Measurements from ENCODE around the gene DYNC1H1. TPM values are rescaled to one million over a fixed set of nuclear protein-coding genes. Genes with fewer than 3 reads are reported as not detected.

The DYNC1H1 gene
- total RNA-seq, 4 donors from 2014 or later, result 486 to 737 (median 718) TPM

GRCh38 chr14:101972126-101972866 lies 7.9 kb downstream of the DYNC1H1 start:
- H3K27ac ChIP-seq, result peak overlapping the region; percentile 64 to 85 (median 80)
- H3K9me3 ChIP-seq, result no peaks in the 10 kb centered on the region
- peak overlapping the region in 3 of 4 donors; percentile 0 to 46 (median 5) for H3K4me3 ChIP-seq
- DNase-seq (peak; percentile 90 to 92), ATAC-seq (peak; percentile 100)
- TF ChIP-seq, protein P1, sequence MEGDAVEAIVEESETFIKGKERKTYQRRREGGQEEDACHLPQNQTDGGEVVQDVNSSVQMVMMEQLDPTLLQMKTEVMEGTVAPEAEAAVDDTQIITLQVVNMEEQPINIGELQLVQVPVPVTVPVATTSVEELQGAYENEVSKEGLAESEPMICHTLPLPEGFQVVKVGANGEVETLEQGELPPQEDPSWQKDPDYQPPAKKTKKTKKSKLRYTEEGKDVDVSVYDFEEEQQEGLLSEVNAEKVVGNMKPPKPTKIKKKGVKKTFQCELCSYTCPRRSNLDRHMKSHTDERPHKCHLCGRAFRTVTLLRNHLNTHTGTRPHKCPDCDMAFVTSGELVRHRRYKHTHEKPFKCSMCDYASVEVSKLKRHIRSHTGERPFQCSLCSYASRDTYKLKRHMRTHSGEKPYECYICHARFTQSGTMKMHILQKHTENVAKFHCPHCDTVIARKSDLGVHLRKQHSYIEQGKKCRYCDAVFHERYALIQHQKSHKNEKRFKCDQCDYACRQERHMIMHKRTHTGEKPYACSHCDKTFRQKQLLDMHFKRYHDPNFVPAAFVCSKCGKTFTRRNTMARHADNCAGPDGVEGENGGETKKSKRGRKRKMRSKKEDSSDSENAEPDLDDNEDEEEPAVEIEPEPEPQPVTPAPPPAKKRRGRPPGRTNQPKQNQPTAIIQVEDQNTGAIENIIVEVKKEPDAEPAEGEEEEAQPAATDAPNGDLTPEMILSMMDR (IDR thresholded peaks at IDR 0.05 in 4 of 5, conservative IDR thresholded peaks at IDR 0.05 in 1 of 5), result no peak
- TF ChIP-seq POLR2A (IDR thresholded peaks at IDR 0.05), result peak in 1 of 2 donors; percentile 23
- intact Hi-C loops (cut with DNase I; ENCODE audit: low total_unique reads) (loop anchor here (1.0 kb wide), 1 partner anchor 8 kb away; no protein-coding TSS in a partner anchor), in situ Hi-C loops (cut with MboI; ENCODE audit: low sequenced_read_pairs in 4 of 4) (loop anchor here in 1 of 4 donors (25.0 kb wide), 1 partner anchor 210 kb away; the partner anchor contains the start of gene PPP2R5C)
- H3K36me3 ChIP-seq, result peaks cover 0 to 16% of the 10 kb centered on the region in 2 donors
- no peaks in the 10 kb centered on the region for H3K27me3 ChIP-seq
- H3K4me1 ChIP-seq, result peaks cover 45 to 48% of the 10 kb centered on the region in 2 donors

DNA sequence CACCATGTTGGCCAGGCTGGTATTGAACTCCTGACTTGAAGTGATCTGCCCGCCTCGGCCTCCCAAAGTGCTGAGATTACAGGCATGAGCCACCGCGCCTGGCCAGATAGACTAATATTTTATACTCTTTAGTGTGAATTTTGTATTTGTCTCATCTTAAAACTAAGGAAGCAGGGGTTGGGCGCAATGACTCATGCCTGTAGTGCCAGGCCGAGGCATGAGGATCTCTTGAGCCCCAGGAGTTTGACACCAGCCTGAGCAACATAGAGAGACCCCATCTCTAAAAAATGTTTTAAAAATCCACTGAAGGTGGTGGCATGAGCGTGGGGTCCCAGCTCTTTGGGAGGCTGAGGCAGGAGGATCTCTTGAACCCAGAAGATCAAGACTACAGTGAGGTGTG lies 9.0 kb downstream of the DYNC1H1 start:
- intact Hi-C loops (cut with DNase I; ENCODE audit: low total_unique reads) (no loop called here), in situ Hi-C loops (cut with MboI; ENCODE audit: low sequenced_read_pairs in 4 of 4) (loop anchor here in 1 of 4 donors (25.0 kb wide), 1 partner anchor 211 kb away; the partner anchor contains the start of gene PPP2R5C)
- DNase-seq (no peak), ATAC-seq (no peak)
- peak overlapping the region; percentile 64 to 85 (median 80) for H3K27ac ChIP-seq
- H3K27me3 ChIP-seq, result no peaks in the 10 kb centered on the region
- peaks cover 34 to 37% of the 10 kb centered on the region in 2 donors for H3K4me1 ChIP-seq
- TF ChIP-seq, protein P1 (IDR thresholded peaks at IDR 0.05 in 4 of 5, conservative IDR thresholded peaks at IDR 0.05 in 1 of 5), result no peak
- no peak for TF ChIP-seq POLR2A (IDR thresholded peaks at IDR 0.05)
- H3K9me3 ChIP-seq, result no peaks in the 10 kb centered on the region
- peaks cover 0 to 16% of the 10 kb centered on the region in 2 donors for H3K36me3 ChIP-seq
- no peak overlapping the region for H3K4me3 ChIP-seq

DNA sequence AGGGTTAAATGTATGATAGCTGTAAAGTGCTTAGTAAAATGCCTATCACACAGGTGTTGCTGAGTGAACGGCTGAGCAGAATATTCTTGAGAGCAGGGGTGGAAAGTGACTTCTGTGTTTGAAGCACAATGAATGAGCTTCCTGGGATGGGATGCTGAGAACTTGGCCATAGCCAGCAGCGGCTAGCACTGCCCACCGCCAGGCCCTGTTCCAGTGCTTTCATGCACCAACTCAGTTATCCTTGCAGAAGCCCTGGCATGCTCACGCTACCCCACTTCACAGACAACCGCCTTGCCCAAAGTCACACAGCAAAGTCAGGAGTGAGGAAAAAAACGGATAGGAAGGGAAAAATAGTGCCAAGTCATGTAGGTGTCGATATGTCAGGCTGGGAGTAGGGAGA lies 10.9 kb downstream of the DYNC1H1 start:
- peaks cover 34 to 41% of the 10 kb centered on the region in 2 donors for H3K4me1 ChIP-seq
- DNase-seq (no peak), ATAC-seq (no peak)
- H3K9me3 ChIP-seq, result no peaks in the 10 kb centered on the region
- no peak for TF ChIP-seq POLR2A (IDR thresholded peaks at IDR 0.05)
- TF ChIP-seq, protein P1 (IDR thresholded peaks at IDR 0.05 in 4 of 5, conservative IDR thresholded peaks at IDR 0.05 in 1 of 5), result no peak
- intact Hi-C loops (cut with DNase I; ENCODE audit: low total_unique reads) (no loop called here), in situ Hi-C loops (cut with MboI; ENCODE audit: low sequenced_read_pairs in 4 of 4) (no loop called here)
- H3K27ac ChIP-seq, result peak overlapping the region in 3 of 4 donors; percentile 16 to 32 (median 24)
- H3K4me3 ChIP-seq, result no peak overlapping the region
- peaks cover 0 to 25% of the 10 kb centered on the region in 2 donors for H3K36me3 ChIP-seq
- no peaks in the 10 kb centered on the region for H3K27me3 ChIP-seq

DNA sequence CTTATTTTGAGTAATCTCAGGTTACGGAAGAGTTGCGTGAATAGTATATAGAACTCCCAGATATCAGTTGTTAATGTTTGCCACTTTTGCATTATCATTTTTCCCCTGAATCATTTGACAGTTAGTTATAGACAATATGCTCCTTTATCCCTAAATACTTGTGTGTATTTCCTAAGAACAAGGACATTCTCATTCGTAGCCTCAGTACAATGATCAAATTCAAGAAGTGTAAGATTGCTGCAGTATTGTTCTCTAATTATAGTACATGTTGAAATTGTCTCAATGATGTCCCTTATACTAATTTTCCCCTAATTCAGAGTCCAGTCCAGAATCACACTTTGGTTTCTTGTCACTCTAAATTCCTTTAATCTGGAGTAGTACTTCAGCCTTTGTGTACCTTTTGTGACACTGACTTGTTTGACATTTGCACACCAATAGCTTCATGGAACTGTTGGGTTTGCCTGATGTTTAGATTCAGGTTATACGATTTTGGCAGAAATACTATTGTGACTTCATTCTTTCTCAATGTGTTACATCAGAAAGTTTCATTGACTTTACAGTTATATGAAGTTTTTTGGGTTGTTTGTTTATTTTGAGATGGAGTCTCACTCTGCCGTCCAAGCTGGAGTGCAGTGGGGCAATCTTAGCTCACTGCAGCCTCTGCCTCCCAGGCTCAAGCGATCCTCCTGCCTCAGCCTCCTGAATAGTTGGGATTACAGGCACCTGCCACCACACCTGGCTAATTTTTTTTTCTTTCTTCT lies 13.1 kb downstream of the DYNC1H1 start:
- Histone ChIP-seq H3K4me1 (peaks cover 27 to 30% of the 10 kb centered on the region in 2 donors), H3K27me3 (no peaks in the 10 kb centered on the region), H3K4me3 (no peak overlapping the region), H3K9me3 (no peaks in the 10 kb centered on the region), H3K27ac (no peak overlapping the region), H3K36me3 (peaks cover 0 to 42% of the 10 kb centered on the region in 2 donors)
- DNase-seq, result no peak
- intact Hi-C loops (cut with DNase I; ENCODE audit: low total_unique reads) (no loop called here), in situ Hi-C loops (cut with MboI; ENCODE audit: low sequenced_read_pairs in 4 of 4) (no loop called here)
- no peak for ATAC-seq
- TF ChIP-seq POLR2A (IDR thresholded peaks at IDR 0.05), result no peak
- TF ChIP-seq, protein P1 (IDR thresholded peaks at IDR 0.05 in 4 of 5, conservative IDR thresholded peaks at IDR 0.05 in 1 of 5), result no peak
